Lower leg skin (tissue), 4 donors: ENCODE results near the gene SPARCL1. TPM values are rescaled to one million over a fixed set of nuclear protein-coding genes. Genes with fewer than 3 reads are reported as not detected.
"Not testable (repeated sequence)": the region's sequence is repeated elsewhere in the genome, so short reads cannot be mapped to it uniquely, and the experiment has no call there.

ENCODE experiments used
- DNase-seq, 2 donors: peaks; one replicate each; pipeline ENCODE4 v3.0.0-alpha.2; 2019; ENCODE audit warnings: low spot score in 2 of 2
- H3K4me3 ChIP-seq: fragments of 200-600 bp; sonication (generic); 2 replicates; pipeline ENCODE4 v1.5.1; 2017; ENCODE audit warnings: mild to moderate bottlenecking, low read depth; ENCODE audit not compliant: poor library complexity, severe bottlenecking
- CTCF ChIP-seq, 3 donors: fragments of 450-650 bp; IDR thresholded peaks; one replicate each; pipeline ENCODE4 v1.5.1; 2016; ENCODE audit warnings: antibody characterized with exemption in 3 of 3, mild to moderate bottlenecking in 3 of 3, moderate library complexity in 2 of 3
- POLR2A ChIP-seq, 2 donors: fragments of 450-650 bp; IDR thresholded peaks; one replicate each; pipeline ENCODE4 v1.6.1; 2016 to 2017; ENCODE audit warnings: antibody characterized with exemption in 2 of 2, mild to moderate bottlenecking in 1 of 2, moderate library complexity in 1 of 2
- WGBS, 2 donors: methylation state at CpG; one replicate each; pipeline ENCODE4 v1.1.5; 2018; 5-methylcytosine and 5-hydroxymethylcytosine counted together
- intact Hi-C: fragments of 100-400 bp; cut with DNase I; formaldehyde crosslinking; loops from one replicate; pipeline ENCODE4 v1.15.0; 2023; ENCODE audit warnings: low total_unique reads
- total RNA-seq, 4 donors: library from RNA; depleted of rRNA; stranded (reverse); fragments of >200 nt; gene quantifications; one replicate each; pipeline ENCODE4 v1.1.0, GENCODE V29; 2016

The SPARCL1 gene
- total RNA-seq, 4 donors from 2014 or later: 66.2 to 259 (median 117) TPM

- WGBS, 2 donors: 64 to 72% methylated on average over 3 of the region's 3 CpGs
- H3K4me3 ChIP-seq: no peak overlapping the region
- no peak for TF ChIP-seq CTCF (IDR thresholded peaks at IDR 0.05)
- TF ChIP-seq POLR2A (IDR thresholded peaks at IDR 0.05): no peak
- intact Hi-C loops: no loop called here
- no peak for DNase-seq
These were observed 31.6 kb downstream of the SPARCL1 start for GRCh38 chr4:87497578-87497977.

GRCh38 chr4:87497159-87497558, 32.0 kb downstream of the SPARCL1 start:
- no peak overlapping the region for H3K4me3 ChIP-seq
- WGBS, 2 donors: 94 to 96% methylated on average over 2 of the region's 2 CpGs
- no peak for TF ChIP-seq CTCF (IDR thresholded peaks at IDR 0.05)
- no peak for TF ChIP-seq POLR2A (IDR thresholded peaks at IDR 0.05)
- intact Hi-C loops: no loop called here
- DNase-seq: no peak

- intact Hi-C loops: no loop called here
- H3K4me3 ChIP-seq: no peak overlapping the region
- DNase-seq: no peak
- TF ChIP-seq POLR2A (IDR thresholded peaks at IDR 0.05) (no peak), CTCF (IDR thresholded peaks at IDR 0.05) (no peak)
- WGBS, 2 donors: 85 to 88% methylated on average over 3 of the region's 3 CpGs
These were observed 36.1 kb downstream of the SPARCL1 start for GRCh38 chr4:87493115-87493514.

GRCh38 chr4:87491851-87492250, 37.3 kb downstream of the SPARCL1 start:
- DNase-seq, H3K4me3 ChIP-seq, intact Hi-C loops: not testable (repeated sequence)
- WGBS, 2 donors: 83 to 89% methylated on average over 2 of the region's 2 CpGs

- H3K4me3 ChIP-seq: no peak overlapping the region
- intact Hi-C loops: no loop called here
- no peak for TF ChIP-seq POLR2A (IDR thresholded peaks at IDR 0.05)
- TF ChIP-seq CTCF (IDR thresholded peaks at IDR 0.05): no peak
- WGBS, 2 donors: 74 to 84% methylated on average over 2 of the region's 2 CpGs
- no peak for DNase-seq
These were observed 37.7 kb downstream of the SPARCL1 start for GRCh38 chr4:87491436-87491835.

- no peak overlapping the region for H3K4me3 ChIP-seq
- DNase-seq: no peak
- intact Hi-C loops: no loop called here
- TF ChIP-seq POLR2A (IDR thresholded peaks at IDR 0.05) (no peak), CTCF (IDR thresholded peaks at IDR 0.05) (no peak)
- 55 to 65% methylated on average over 1 of the region's 1 CpG for WGBS, 2 donors
These were observed 38.4 kb downstream of the SPARCL1 start for GRCh38 chr4:87490664-87491369.
